SK-N-MC (cell line): ENCODE data around the gene AXIN1.

ENCODE experiments used
- DNase-seq: peaks from one replicate; pipeline ENCODE4 v3.0.0-alpha.2; 2011; ENCODE audit warnings: low read depth, low spot score
- H3K27ac ChIP-seq: fragments of 200-600 bp; sonication (generic); 2 replicates; pipeline ENCODE4 v1.5.1; 2016; ENCODE audit warnings: mixed run types
- H3K36me3 ChIP-seq: fragments of 200-600 bp; sonication (generic); 2 replicates; pipeline ENCODE4 v1.6.1; 2017; ENCODE audit warnings: antibody characterized with exemption, low read length, mixed read lengths; ENCODE audit not compliant: insufficient read depth
- H3K4me3 ChIP-seq: fragments of 200-600 bp; sonication (generic); 2 replicates; pipeline ENCODE4 v1.5.1; 2016
- H3K9ac ChIP-seq: fragments of 200-600 bp; sonication (generic); 2 replicates; pipeline ENCODE4 v1.8.0; 2017; ENCODE audit warnings: mixed run types, mixed read lengths; ENCODE audit not compliant: insufficient read length
- H3K9me3 ChIP-seq: fragments of 200-600 bp; sonication (generic); 2 replicates; pipeline ENCODE4 v1.6.1; 2017; ENCODE audit warnings: low read depth, mild to moderate bottlenecking, antibody characterized with exemption, low read length, moderate library complexity, mixed read lengths
- EZH2 ChIP-seq: fragments of 200-600 bp; sonication (generic); IDR thresholded peaks from one replicate; pipeline ENCODE4 v1.6.1; 2017; ENCODE audit warnings: antibody characterized with exemption
- FOXP2 ChIP-seq: optimal IDR thresholded peaks from 2 replicates; pipeline ENCODE3; 2011; ENCODE audit warnings: mild to moderate bottlenecking, moderate library complexity; ENCODE audit not compliant: insufficient read depth; ENCODE audit errors: extremely low read length, control extremely low read depth
- POLR2AphosphoS5 ChIP-seq: IDR thresholded peaks from 2 replicates; pipeline ENCODE4 v1.6.1; 2012; ENCODE audit warnings: mild to moderate bottlenecking, low read depth, low read length, borderline replicate concordance

AXIN1 gene

GRCh38 chr16:305916-306626 lies 46.5 kb downstream of the AXIN1 start:
- TF ChIP-seq POLR2AphosphoS5: no peak
- no peak for TF ChIP-seq FOXP2
- TF ChIP-seq EZH2: no peak
- no peak for DNase-seq
- no peaks in the 10 kb centered on the region for H3K9me3 ChIP-seq
- H3K36me3 ChIP-seq: 0 out of 2 replicates have a peak, but pooled peaks cover 2% of the 10 kb centered on the region
- H3K27ac ChIP-seq: no peak overlapping the region
- H3K9ac ChIP-seq: no peak overlapping the region
- no peak overlapping the region for H3K4me3 ChIP-seq

- no peaks in the 10 kb centered on the region for H3K9me3 ChIP-seq
- 0 out of 2 replicates have a peak, but pooled peaks cover 2% of the 10 kb centered on the region for H3K36me3 ChIP-seq
- no peak for DNase-seq
- no peak overlapping the region for H3K27ac ChIP-seq
- no peak for TF ChIP-seq FOXP2
- no peak for TF ChIP-seq POLR2AphosphoS5
- no peak for TF ChIP-seq EZH2
- H3K4me3 ChIP-seq: no peak overlapping the region
- no peak overlapping the region for H3K9ac ChIP-seq
These were observed 48.6 kb downstream of the AXIN1 start for GRCh38 chr16:303760-304505.

- no peak overlapping the region for H3K27ac ChIP-seq
- no peaks in the 10 kb centered on the region for H3K9me3 ChIP-seq
- no peak overlapping the region for H3K4me3 ChIP-seq
- H3K9ac ChIP-seq: no peak overlapping the region
- TF ChIP-seq POLR2AphosphoS5 (no peak), FOXP2 (no peak), EZH2 (no peak)
- no peak for DNase-seq
- H3K36me3 ChIP-seq: no peaks in the 10 kb centered on the region; the same call in 1 of the 2 replicates
These were observed 50.6 kb downstream of the AXIN1 start for GRCh38 chr16:301950-302349.

- no peak overlapping the region for H3K27ac ChIP-seq
- no peaks in the 10 kb centered on the region; the same call in 1 of the 2 replicates for H3K36me3 ChIP-seq
- no peak overlapping the region for H3K4me3 ChIP-seq
- no peaks in the 10 kb centered on the region for H3K9me3 ChIP-seq
- no peak for TF ChIP-seq EZH2
- no peak for TF ChIP-seq POLR2AphosphoS5
- TF ChIP-seq FOXP2: no peak
- no peak for DNase-seq
- no peak overlapping the region for H3K9ac ChIP-seq
These were observed 51.3 kb downstream of the AXIN1 start for GRCh38 chr16:301235-301634.

GRCh38 chr16:297832-298231 lies 54.7 kb downstream of the AXIN1 start:
- Histone ChIP-seq H3K36me3 (no peaks in the 10 kb centered on the region; the same call in 1 of the 2 replicates), H3K9me3 (no peaks in the 10 kb centered on the region), H3K9ac (no peak overlapping the region), H3K27ac (no peak overlapping the region), H3K4me3 (no peak overlapping the region)
- TF ChIP-seq POLR2AphosphoS5: no peak
- TF ChIP-seq FOXP2: no peak
- TF ChIP-seq EZH2: no peak
- DNase-seq: no peak

GRCh38 chr16:296806-297510 lies 55.6 kb downstream of the AXIN1 start:
- H3K36me3 ChIP-seq: no peaks in the 10 kb centered on the region; the same call in 1 of the 2 replicates
- TF ChIP-seq EZH2: no peak
- no peak for TF ChIP-seq FOXP2
- no peak for TF ChIP-seq POLR2AphosphoS5
- no peak overlapping the region for H3K9ac ChIP-seq

GRCh38 chr16:296276-296675 lies 56.2 kb downstream of the AXIN1 start:
- H3K9ac ChIP-seq: no peak overlapping the region
- no peaks in the 10 kb centered on the region; the same call in 1 of the 2 replicates for H3K36me3 ChIP-seq
- TF ChIP-seq EZH2: no peak
- no peak for TF ChIP-seq FOXP2
- TF ChIP-seq POLR2AphosphoS5: no peak
- H3K9me3 ChIP-seq: no peaks in the 10 kb centered on the region
- no peak for DNase-seq
- H3K27ac ChIP-seq: no peak overlapping the region
- no peak overlapping the region for H3K4me3 ChIP-seq

More at GRCh38 chr16:296806-297510, 55.6 kb downstream of the AXIN1 start:
- H3K4me3 ChIP-seq: no peak overlapping the region
- no peaks in the 10 kb centered on the region for H3K9me3 ChIP-seq
- no peak overlapping the region for H3K27ac ChIP-seq
- no peak for DNase-seq
